Stimulated activated naive CD4-positive, alpha-beta T cell treated with Interleukin-2 at 50 U/mL for 16 hours (primary cell): ENCODE results near the gene IBA57.
"Not testable (repeated sequence)": the region's sequence is repeated elsewhere in the genome, so short reads cannot be mapped to it uniquely, and the experiment has no call there.

Source experiments
- DNase-seq: peaks from one replicate; lab custom pipeline; 2025; lab: John Stamatoyannopoulos, UW

The IBA57 gene

GRCh38 chr1:228212966-228213844, 47.6 kb downstream of the IBA57 start:
- peak; percentile 94 for DNase-seq

GRCh38 chr1:228213917-228214808, 48.6 kb downstream of the IBA57 start:
- DNase-seq = no peak

- no peak for DNase-seq
Measured at GRCh38 chr1:228214921-228215662, 49.5 kb downstream of the IBA57 start.

- no peak for DNase-seq
Measured at GRCh38 chr1:228215663-228216116, 50.1 kb downstream of the IBA57 start.

- DNase-seq = no peak
Measured at GRCh38 chr1:228216371-228217320, 51.0 kb downstream of the IBA57 start.

GRCh38 chr1:228217551-228218344, 52.1 kb downstream of the IBA57 start:
- no peak for DNase-seq

- no peak for DNase-seq
Measured at GRCh38 chr1:228218513-228219244, 53.1 kb downstream of the IBA57 start.

GRCh38 chr1:228219245-228219961, 53.8 kb downstream of the IBA57 start:
- DNase-seq = no peak

GRCh38 chr1:228219962-228220780, 54.6 kb downstream of the IBA57 start:
- DNase-seq = no peak

- DNase-seq = not testable (repeated sequence)
Measured at GRCh38 chr1:228221097-228221496, 55.5 kb downstream of the IBA57 start.

- no peak for DNase-seq
Measured at GRCh38 chr1:228222548-228222947, 56.9 kb downstream of the IBA57 start.

- no peak for DNase-seq
Measured at GRCh38 chr1:228224198-228225164, 58.9 kb downstream of the IBA57 start.

GRCh38 chr1:228225165-228225710, 59.6 kb downstream of the IBA57 start:
- no peak for DNase-seq

- DNase-seq = no peak
Measured at GRCh38 chr1:228225740-228226139, 60.1 kb downstream of the IBA57 start.

- no peak for DNase-seq
Measured at GRCh38 chr1:228226141-228226874, 60.7 kb downstream of the IBA57 start.
